ENCODE results near the gene VTCN1. TPM values are rescaled to one million over a fixed set of nuclear protein-coding genes. Genes with fewer than 3 reads are reported as not detected.
A peak's percentile ranks its signal among the peaks of the same experiment; 100 is the strongest.
"Not testable (repeated sequence)": the region's sequence is repeated elsewhere in the genome, so short reads cannot be mapped to it uniquely, and the experiment has no call there.

Gene VTCN1, protein sequence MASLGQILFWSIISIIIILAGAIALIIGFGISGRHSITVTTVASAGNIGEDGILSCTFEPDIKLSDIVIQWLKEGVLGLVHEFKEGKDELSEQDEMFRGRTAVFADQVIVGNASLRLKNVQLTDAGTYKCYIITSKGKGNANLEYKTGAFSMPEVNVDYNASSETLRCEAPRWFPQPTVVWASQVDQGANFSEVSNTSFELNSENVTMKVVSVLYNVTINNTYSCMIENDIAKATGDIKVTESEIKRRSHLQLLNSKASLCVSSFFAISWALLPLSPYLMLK
- total RNA-seq: 10 to 100 TPM in 2 of 3 donors, under 1 TPM in 1; 0.16 to 97.0 (median 52.1) TPM

DNA sequence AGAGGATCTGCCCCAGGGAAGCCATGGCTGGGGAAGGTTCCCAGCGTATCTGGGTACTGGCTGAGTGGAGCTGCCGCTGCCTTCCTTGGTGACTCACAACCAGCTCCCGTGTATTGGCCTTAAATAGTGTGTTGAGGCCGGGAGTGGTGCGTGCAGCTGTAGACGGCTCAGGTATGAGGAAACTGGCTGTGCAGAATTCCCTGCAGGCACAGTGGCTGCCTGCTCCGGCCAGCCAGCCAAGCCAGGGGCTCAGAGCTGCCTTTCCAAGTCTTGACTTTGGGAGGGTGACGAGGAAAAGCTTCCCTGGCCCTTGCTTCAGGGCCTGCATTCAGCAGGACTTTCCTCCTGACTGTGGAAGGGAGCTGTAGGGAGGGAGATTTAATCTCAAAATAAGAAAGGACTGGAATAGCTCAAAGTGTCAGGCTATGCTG is at the start of gene VTCN1:
Gene VTCN1, minus strand, starts transcription at position 97 of the 431 bp plus-strand sequence. Its CDS starts 72 bp downstream, at position 25.
- Histone ChIP-seq H3K4me1 (no peaks in the 10 kb centered on the region), H3K4me3 (peak within 1 kb of the TSS in 2 of 3 donors; percentile 45 to 65), H3K27ac (peak within 1 kb of the TSS; percentile 92 to 93), H3K27me3 (no peaks in the 10 kb centered on the region), H3K9me3 (no peaks in the 10 kb centered on the region), H3K36me3 (no peaks in the 10 kb centered on the region)
- TF ChIP-seq POLR2A (IDR thresholded peaks at IDR 0.05) (peak; percentile 52), CTCF (IDR thresholded peaks at IDR 0.05) (no peak), POLR2AphosphoS5 (IDR thresholded peaks at IDR 0.05) (peak in 2 of 3 donors; percentile 76 to 90)
- DNase-seq (ENCODE audit: low spot score in 2 of 2): peak; percentile 86 to 89
- intact Hi-C loops (cut with DNase I; ENCODE audit: low total_unique reads): no loop called here

DNA sequence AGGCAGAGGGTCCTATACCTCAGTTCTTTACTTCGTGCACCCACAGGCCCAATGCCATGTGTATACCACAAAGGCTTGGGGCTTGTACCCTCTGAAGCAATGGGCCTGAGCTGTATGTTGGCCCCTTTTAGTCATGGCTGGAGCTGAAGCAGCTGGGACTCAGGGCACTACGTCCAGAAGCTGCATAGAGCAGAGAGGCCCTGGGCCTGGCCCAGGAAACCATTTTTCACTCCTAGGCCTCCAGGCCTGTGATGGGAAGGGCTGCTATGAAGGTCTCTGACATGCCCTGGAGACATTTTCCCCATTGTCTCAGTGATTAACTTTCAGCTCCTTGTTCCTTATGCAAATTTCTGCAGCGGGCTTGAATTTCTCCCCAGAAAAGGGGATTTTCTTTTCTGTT is 48.1 kb upstream of the VTCN1 start:
- TF ChIP-seq POLR2A (IDR thresholded peaks at IDR 0.05): no peak
- no peak for TF ChIP-seq POLR2AphosphoS5 (IDR thresholded peaks at IDR 0.05)
- no peak for TF ChIP-seq CTCF (IDR thresholded peaks at IDR 0.05)
- no peaks in the 10 kb centered on the region for H3K27me3 ChIP-seq
- H3K27ac ChIP-seq: no peak overlapping the region
- no peak for DNase-seq (ENCODE audit: low spot score in 2 of 2)
- intact Hi-C loops (cut with DNase I; ENCODE audit: low total_unique reads): no loop called here
- H3K4me1 ChIP-seq: no peaks in the 10 kb centered on the region
- H3K9me3 ChIP-seq: peaks cover 0 to 5% of the 10 kb centered on the region in 2 donors
- no peaks in the 10 kb centered on the region for H3K36me3 ChIP-seq
- H3K4me3 ChIP-seq: no peak overlapping the region

DNA sequence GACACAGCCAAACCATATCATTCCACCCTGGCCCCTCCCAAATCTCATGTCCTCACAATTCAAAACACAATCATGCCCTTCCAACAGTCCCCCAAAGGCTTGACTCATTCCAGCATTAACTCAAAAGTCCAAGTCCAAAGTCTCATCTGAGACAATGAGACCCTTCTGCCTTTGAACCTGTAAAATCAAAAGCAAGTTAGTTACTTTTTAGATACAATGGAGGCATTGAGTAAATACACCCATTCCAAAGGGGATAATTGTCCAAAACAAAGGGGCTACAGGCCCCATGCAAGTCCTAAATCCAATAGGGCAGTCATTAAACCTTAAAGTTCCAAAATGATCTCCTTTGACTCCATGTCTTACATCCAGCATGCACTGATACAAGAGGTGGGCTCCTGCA is 47.3 kb upstream of the VTCN1 start:
- DNase-seq (ENCODE audit: low spot score in 2 of 2); H3K4me3 ChIP-seq; H3K27me3 ChIP-seq; H3K4me1 ChIP-seq; intact Hi-C loops (cut with DNase I; ENCODE audit: low total_unique reads); H3K9me3 ChIP-seq; H3K36me3 ChIP-seq; H3K27ac ChIP-seq: not testable (repeated sequence)

- intact Hi-C loops (cut with DNase I; ENCODE audit: low total_unique reads): no loop called here
- Histone ChIP-seq H3K4me3 (no peak overlapping the region), H3K4me1 (no peaks in the 10 kb centered on the region), H3K9me3 (peaks cover 0 to 5% of the 10 kb centered on the region in 2 donors), H3K36me3 (no peaks in the 10 kb centered on the region), H3K27me3 (no peaks in the 10 kb centered on the region), H3K27ac (no peak overlapping the region)
- TF ChIP-seq POLR2A (IDR thresholded peaks at IDR 0.05) (no peak), CTCF (IDR thresholded peaks at IDR 0.05) (no peak), POLR2AphosphoS5 (IDR thresholded peaks at IDR 0.05) (no peak)
- no peak for DNase-seq (ENCODE audit: low spot score in 2 of 2)
These were observed 46.6 kb upstream of the VTCN1 start for GRCh38 chr1:117257291-117257690.

GRCh38 chr1:117250061-117250606 is 39.4 kb upstream of the VTCN1 start:
- no peak overlapping the region for H3K4me3 ChIP-seq
- no peaks in the 10 kb centered on the region for H3K36me3 ChIP-seq
- H3K4me1 ChIP-seq: no peaks in the 10 kb centered on the region
- H3K27me3 ChIP-seq: no peaks in the 10 kb centered on the region
- intact Hi-C loops (cut with DNase I; ENCODE audit: low total_unique reads): no loop called here
- DNase-seq (ENCODE audit: low spot score in 2 of 2): no peak
- H3K27ac ChIP-seq: no peak overlapping the region
- TF ChIP-seq POLR2A (IDR thresholded peaks at IDR 0.05): no peak
- no peak for TF ChIP-seq POLR2AphosphoS5 (IDR thresholded peaks at IDR 0.05)
- TF ChIP-seq CTCF (IDR thresholded peaks at IDR 0.05): no peak
- H3K9me3 ChIP-seq: no peaks in the 10 kb centered on the region
